Measurements from ENCODE around the gene SLC8B1. TPM values are rescaled to one million over a fixed set of nuclear protein-coding genes. Genes with fewer than 3 reads are reported as not detected.

Gene SLC8B1
- total RNA-seq, 1 donor from 2014 or later: 45.6 TPM

- Mint-ChIP-seq H3K4me3 (ENCODE audit: unreplicated experiment) (no peak overlapping the region), H3K9me3 (ENCODE audit: unreplicated experiment) (no peaks in the 10 kb centered on the region), H3K4me1 (ENCODE audit: unreplicated experiment) (peaks cover 32% of the 10 kb centered on the region), H3K27me3 (ENCODE audit: unreplicated experiment) (no peaks in the 10 kb centered on the region), H3K27ac (ENCODE audit: unreplicated experiment) (no peak overlapping the region), H3K36me3 (ENCODE audit: unreplicated experiment) (peaks cover 20% of the 10 kb centered on the region)
- DNase-seq (ENCODE audit: extremely low spot score, unreplicated experiment): no peak
- TF ChIP-seq, protein P1, sequence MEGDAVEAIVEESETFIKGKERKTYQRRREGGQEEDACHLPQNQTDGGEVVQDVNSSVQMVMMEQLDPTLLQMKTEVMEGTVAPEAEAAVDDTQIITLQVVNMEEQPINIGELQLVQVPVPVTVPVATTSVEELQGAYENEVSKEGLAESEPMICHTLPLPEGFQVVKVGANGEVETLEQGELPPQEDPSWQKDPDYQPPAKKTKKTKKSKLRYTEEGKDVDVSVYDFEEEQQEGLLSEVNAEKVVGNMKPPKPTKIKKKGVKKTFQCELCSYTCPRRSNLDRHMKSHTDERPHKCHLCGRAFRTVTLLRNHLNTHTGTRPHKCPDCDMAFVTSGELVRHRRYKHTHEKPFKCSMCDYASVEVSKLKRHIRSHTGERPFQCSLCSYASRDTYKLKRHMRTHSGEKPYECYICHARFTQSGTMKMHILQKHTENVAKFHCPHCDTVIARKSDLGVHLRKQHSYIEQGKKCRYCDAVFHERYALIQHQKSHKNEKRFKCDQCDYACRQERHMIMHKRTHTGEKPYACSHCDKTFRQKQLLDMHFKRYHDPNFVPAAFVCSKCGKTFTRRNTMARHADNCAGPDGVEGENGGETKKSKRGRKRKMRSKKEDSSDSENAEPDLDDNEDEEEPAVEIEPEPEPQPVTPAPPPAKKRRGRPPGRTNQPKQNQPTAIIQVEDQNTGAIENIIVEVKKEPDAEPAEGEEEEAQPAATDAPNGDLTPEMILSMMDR (IDR thresholded peaks at IDR 0.05): no peak
Observed at GRCh38 chr12:113269257-113269943, 65.5 kb downstream of the SLC8B1 start.

DNA sequence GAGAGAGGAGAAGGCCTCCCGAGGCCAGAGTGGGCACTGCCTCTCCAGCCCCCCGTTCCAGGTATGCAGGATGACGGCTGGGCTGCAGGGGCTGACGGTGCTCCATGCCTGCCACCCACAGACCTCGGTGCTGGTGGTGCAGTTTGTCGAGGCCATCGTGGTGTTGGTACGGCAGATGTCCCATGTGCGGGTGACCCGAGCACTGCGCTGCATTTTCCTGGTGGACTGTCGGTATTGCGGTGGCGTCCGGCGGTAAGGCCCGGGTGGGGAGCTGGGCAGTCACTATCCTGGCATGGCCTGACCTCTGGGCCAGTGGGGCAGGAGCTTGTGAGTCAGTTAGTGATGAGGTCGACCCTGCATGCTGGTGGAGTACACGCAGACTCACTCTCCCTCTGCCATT, 66.3 kb downstream of the SLC8B1 start:
- H3K4me1 Mint-ChIP-seq (ENCODE audit: unreplicated experiment): peaks cover 32% of the 10 kb centered on the region
- no peak overlapping the region for H3K4me3 Mint-ChIP-seq (ENCODE audit: unreplicated experiment)
- TF ChIP-seq, protein P1 (IDR thresholded peaks at IDR 0.05): no peak
- H3K9me3 Mint-ChIP-seq (ENCODE audit: unreplicated experiment): no peaks in the 10 kb centered on the region
- no peaks in the 10 kb centered on the region for H3K27me3 Mint-ChIP-seq (ENCODE audit: unreplicated experiment)
- H3K36me3 Mint-ChIP-seq (ENCODE audit: unreplicated experiment): peaks cover 19% of the 10 kb centered on the region
- no peak overlapping the region for H3K27ac Mint-ChIP-seq (ENCODE audit: unreplicated experiment)
- DNase-seq (ENCODE audit: extremely low spot score, unreplicated experiment): no peak

DNA sequence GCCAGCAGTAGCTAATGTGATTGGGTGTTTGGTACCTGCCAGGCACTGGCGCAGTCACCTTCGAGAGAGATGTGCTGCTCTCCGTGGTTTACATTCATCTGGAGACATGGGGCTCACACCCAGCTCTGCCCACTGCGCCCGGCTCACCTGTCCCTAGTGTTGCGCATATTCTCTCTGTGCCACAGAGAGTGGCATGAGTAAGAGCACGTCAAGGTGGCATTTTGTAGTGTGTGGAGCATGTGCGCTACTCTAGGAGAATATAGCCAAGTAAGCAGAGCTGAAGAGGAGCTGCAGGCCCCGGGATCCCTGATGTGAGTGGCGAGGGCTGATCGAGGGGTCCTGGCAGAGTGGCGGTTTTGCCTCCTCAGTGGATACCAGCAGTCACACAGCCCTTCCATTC, 66.8 kb downstream of the SLC8B1 start:
- H3K36me3 Mint-ChIP-seq (ENCODE audit: unreplicated experiment): peaks cover 19% of the 10 kb centered on the region
- no peak overlapping the region for H3K4me3 Mint-ChIP-seq (ENCODE audit: unreplicated experiment)
- no peak overlapping the region for H3K27ac Mint-ChIP-seq (ENCODE audit: unreplicated experiment)
- TF ChIP-seq, protein P1 (IDR thresholded peaks at IDR 0.05): no peak
- H3K4me1 Mint-ChIP-seq (ENCODE audit: unreplicated experiment): peaks cover 28% of the 10 kb centered on the region
- DNase-seq (ENCODE audit: extremely low spot score, unreplicated experiment): no peak
- no peaks in the 10 kb centered on the region for H3K9me3 Mint-ChIP-seq (ENCODE audit: unreplicated experiment)
- H3K27me3 Mint-ChIP-seq (ENCODE audit: unreplicated experiment): no peaks in the 10 kb centered on the region

DNA sequence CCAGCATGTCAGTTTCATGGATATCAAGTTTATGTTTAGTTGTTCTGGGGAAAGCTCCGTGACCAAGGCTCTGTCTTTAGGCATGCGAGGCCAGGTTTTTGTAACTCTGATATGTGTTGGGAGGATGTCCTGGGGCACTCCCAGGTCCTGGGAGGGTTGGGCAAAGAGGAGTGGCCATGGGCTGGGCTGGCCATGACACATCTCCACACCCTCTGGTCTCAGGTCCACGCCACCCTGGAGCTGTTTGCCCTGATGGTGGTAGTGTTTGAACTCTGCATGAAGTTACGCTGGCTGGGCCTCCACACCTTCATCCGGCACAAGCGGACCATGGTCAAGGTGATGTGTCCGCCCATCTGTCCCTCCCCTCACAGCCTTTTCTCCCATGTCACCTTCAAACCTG, 67.3 kb downstream of the SLC8B1 start:
- Mint-ChIP-seq H3K27ac (ENCODE audit: unreplicated experiment) (no peak overlapping the region), H3K9me3 (ENCODE audit: unreplicated experiment) (no peaks in the 10 kb centered on the region), H3K27me3 (ENCODE audit: unreplicated experiment) (no peaks in the 10 kb centered on the region), H3K4me1 (ENCODE audit: unreplicated experiment) (peaks cover 23% of the 10 kb centered on the region), H3K36me3 (ENCODE audit: unreplicated experiment) (peaks cover 21% of the 10 kb centered on the region), H3K4me3 (ENCODE audit: unreplicated experiment) (no peak overlapping the region)
- TF ChIP-seq, protein P1 (IDR thresholded peaks at IDR 0.05): no peak
- no peak for DNase-seq (ENCODE audit: extremely low spot score, unreplicated experiment)

GRCh38 chr12:113266106-113266895, 68.6 kb downstream of the SLC8B1 start:
- TF ChIP-seq, protein P1 (IDR thresholded peaks at IDR 0.05): no peak
- no peak for DNase-seq (ENCODE audit: extremely low spot score, unreplicated experiment)
- H3K36me3 Mint-ChIP-seq (ENCODE audit: unreplicated experiment): peaks cover 18% of the 10 kb centered on the region

More at GRCh38 chr12:113266106-113266895, 68.6 kb downstream of the SLC8B1 start:
- Mint-ChIP-seq H3K27ac (ENCODE audit: unreplicated experiment) (no peak overlapping the region), H3K4me3 (ENCODE audit: unreplicated experiment) (no peak overlapping the region), H3K27me3 (ENCODE audit: unreplicated experiment) (no peaks in the 10 kb centered on the region), H3K9me3 (ENCODE audit: unreplicated experiment) (no peaks in the 10 kb centered on the region), H3K4me1 (ENCODE audit: unreplicated experiment) (peaks cover 14% of the 10 kb centered on the region)

Measured in osteocyte (in vitro differentiated cells).